IMR-90 (cell line): ENCODE results near the gene RASSF3. TPM values are rescaled to one million over a fixed set of nuclear protein-coding genes. Genes with fewer than 3 reads are reported as not detected.

Experiments
- ATAC-seq: fragments of 200-7000 bp; cut with Tn5 transposase; 2 replicates; pipeline ENCODE4 v1.9.1; 2020; ENCODE audit warnings: low read depth, mild to moderate bottlenecking, moderate library complexity
- BruUV-seq: library from RNA; stranded (reverse); fragments of 400-500 nt; replicated peaks from 2 replicates; lab custom pipeline; 2021; lab: Mats Ljungman, UMichigan
- CTCF ChIA-PET: fragments of 300-600 bp; formaldehyde crosslinking; extraction: SDS; loops from one replicate; lab custom pipeline; 2021; ENCODE audit warnings: antibody characterized with exemption; lab: Yijun Ruan, JAX
- POLR2A ChIA-PET: fragments of 300-600 bp; sonication (Branson Sonifier 250); formaldehyde crosslinking; loops from one replicate; lab custom pipeline; 2022; ENCODE audit warnings: antibody characterized with exemption; ENCODE audit not compliant: unreplicated experiment; lab: Charles Lee
- DNase-seq: peaks from one replicate; pipeline ENCODE4 v3.0.0; 2013
- H2AFZ ChIP-seq: replicated peaks from 2 replicates; pipeline ENCODE3; 2013; ENCODE audit warnings: low read length, mild to moderate bottlenecking; ENCODE audit not compliant: poor library complexity
- H2AK5ac ChIP-seq: 2 replicates; pipeline ENCODE4 v1.6.1; 2013; ENCODE audit warnings: low read depth, low read length, inconsistent platforms
- H2AK9ac ChIP-seq: replicated peaks from 2 replicates; pipeline ENCODE3; 2013; ENCODE audit warnings: mild to moderate bottlenecking, low read depth, low read length, moderate library complexity; ENCODE audit not compliant: poor library complexity
- H2BK120ac ChIP-seq: 2 replicates; pipeline ENCODE4 v1.6.1; 2013; ENCODE audit warnings: low read depth, low read length, inconsistent platforms
- H2BK15ac ChIP-seq: 3 replicates; pipeline ENCODE4 v1.6.1; 2013; ENCODE audit warnings: low read depth, low read length, inconsistent platforms
- H2BK20ac ChIP-seq: 2 replicates; pipeline ENCODE4 v1.6.1; 2013; ENCODE audit warnings: low read depth, mild to moderate bottlenecking, inconsistent platforms, low read length, moderate library complexity
- H2BK5ac ChIP-seq: 2 replicates; pipeline ENCODE4 v1.6.1; 2013; ENCODE audit warnings: mild to moderate bottlenecking, low read depth, low read length, inconsistent platforms; ENCODE audit not compliant: poor library complexity, severe bottlenecking
- H3K14ac ChIP-seq: replicated peaks from 2 replicates; pipeline ENCODE4 v1.6.1; 2013; ENCODE audit warnings: low read depth, low read length, inconsistent platforms
- H3K18ac ChIP-seq: 2 replicates; pipeline ENCODE4 v1.6.1; 2013; ENCODE audit warnings: low read depth, low read length, control low read depth
- H3K23ac ChIP-seq: 2 replicates; pipeline ENCODE4 v1.6.1; 2013; ENCODE audit warnings: low read depth, low read length, inconsistent platforms
- H3K27ac ChIP-seq: 2 replicates; pipeline ENCODE4 v1.5.1; 2013; ENCODE audit warnings: mild to moderate bottlenecking, control low read depth, low read length; ENCODE audit not compliant: insufficient read depth
- H3K27me3 ChIP-seq: 2 replicates; pipeline ENCODE4 v1.6.1; 2013; ENCODE audit warnings: low read length; ENCODE audit not compliant: control insufficient read depth, insufficient read depth
- H3K36me3 ChIP-seq: 2 replicates; pipeline ENCODE4 v1.6.1; 2013; ENCODE audit warnings: low read length, mixed read lengths; ENCODE audit not compliant: control insufficient read depth, insufficient read depth
- H3K4ac ChIP-seq: 2 replicates; pipeline ENCODE4 v1.6.1; 2013; ENCODE audit warnings: low read depth, low read length, inconsistent platforms
- H3K4me1 ChIP-seq: 2 replicates; pipeline ENCODE4 v1.6.1; 2013; ENCODE audit warnings: low read length, mixed read lengths; ENCODE audit not compliant: control insufficient read depth, insufficient read depth
- H3K4me2 ChIP-seq: 2 replicates; pipeline ENCODE4 v1.6.1; 2013; ENCODE audit warnings: low read depth, mild to moderate bottlenecking, control low read depth, low read length, moderate library complexity
- H3K4me3 ChIP-seq: 2 replicates; pipeline ENCODE4 v1.5.1; 2013; ENCODE audit warnings: low read depth, mild to moderate bottlenecking, control low read depth, low read length, moderate library complexity; ENCODE audit not compliant: insufficient read depth
- H3K56ac ChIP-seq: 2 replicates; pipeline ENCODE4 v1.6.1; 2013; ENCODE audit warnings: low read length, inconsistent platforms; ENCODE audit not compliant: insufficient read depth; ENCODE audit errors: extremely low read depth
- H3K79me1 ChIP-seq, 2 experiments: 2 replicates each; pipeline ENCODE4 v1.6.1; 2013; ENCODE audit warnings: low read length in 2 of 2, inconsistent platforms in 1 of 2, low read depth in 1 of 2
- H3K9ac ChIP-seq: 2 replicates; pipeline ENCODE4 v1.6.1; 2013; ENCODE audit warnings: low read depth, low read length, control low read depth
- H3K9me1 ChIP-seq: 2 replicates; pipeline ENCODE4 v1.6.1; 2013; ENCODE audit warnings: low read length, inconsistent platforms; ENCODE audit not compliant: insufficient read depth
- H3K9me3 ChIP-seq: 2 replicates; pipeline ENCODE4 v1.6.1; 2013; ENCODE audit warnings: low read length; ENCODE audit not compliant: control insufficient read depth, insufficient read depth
- H4K20me1 ChIP-seq: 2 replicates; pipeline ENCODE4 v1.6.1; 2013; ENCODE audit warnings: low read length, inconsistent platforms; ENCODE audit not compliant: insufficient read depth
- H4K5ac ChIP-seq: 2 replicates; pipeline ENCODE4 v1.6.1; 2013; ENCODE audit warnings: mild to moderate bottlenecking, low read depth, low read length, control low read depth
- H4K8ac ChIP-seq, 2 experiments: 2 replicates each; pipeline ENCODE4 v1.6.1; 2013; ENCODE audit warnings: low read depth in 2 of 2, low read length in 2 of 2, control low read depth in 1 of 2, inconsistent platforms in 1 of 2
- H4K91ac ChIP-seq: 2 replicates; pipeline ENCODE4 v1.6.1; 2013; ENCODE audit warnings: low read depth, low read length, inconsistent platforms; ENCODE audit not compliant: insufficient read depth
- BHLHE40 ChIP-seq: fragments of 150-350 bp; IDR thresholded peaks from 2 replicates; pipeline ENCODE4 v1.6.1; 2016; ENCODE audit warnings: mild to moderate bottlenecking, low read depth, low read length
- CHD1 ChIP-seq: IDR thresholded peaks from 2 replicates; pipeline ENCODE4 v1.6.1; 2012; ENCODE audit warnings: low read depth, low read length, improper control_type of control experiment
- FOS ChIP-seq: fragments of 150-350 bp; IDR thresholded peaks from 2 replicates; pipeline ENCODE4 v1.6.1; 2016; ENCODE audit warnings: low read depth, low read length
- MAFK ChIP-seq: IDR thresholded peaks from 2 replicates; pipeline ENCODE4 v1.6.1; 2012; ENCODE audit warnings: low read depth, low read length, improper control_type of control experiment
- MXI1 ChIP-seq: IDR thresholded peaks from 2 replicates; pipeline ENCODE4 v1.6.1; 2012; ENCODE audit warnings: low read depth, mild to moderate bottlenecking, low read length, moderate library complexity, borderline replicate concordance
- RAD21 ChIP-seq: IDR thresholded peaks from 2 replicates; pipeline ENCODE4 v1.6.1; 2012; ENCODE audit warnings: low read length, improper control_type of control experiment
- RCOR1 ChIP-seq: IDR thresholded peaks from 2 replicates; pipeline ENCODE4 v1.6.1; 2012; ENCODE audit warnings: mild to moderate bottlenecking, low read length, improper control_type of control experiment; ENCODE audit not compliant: insufficient replicate concordance
- RFX5 ChIP-seq: IDR thresholded peaks from 2 replicates; pipeline ENCODE4 v1.8.0; 2012; ENCODE audit warnings: low read depth, mild to moderate bottlenecking, low read length, moderate library complexity
- WGBS, 2 experiments: methylation state at CpG; one replicate each; pipeline versions ENCODE4 v1.1.5 to v1.1.7; 2013; ENCODE audit warnings: missing lambda C conversion rate in 2 of 2; ENCODE audit not compliant: insufficient read length in 1 of 2; ENCODE audit errors: extremely low coverage in 2 of 2; 5-methylcytosine and 5-hydroxymethylcytosine counted together
- dilution Hi-C: fragments of 300-500 bp; cut with HindIII; formaldehyde crosslinking; loops from one replicate; pipeline ENCODE4 v1.14.3; 2018; ENCODE audit warnings: low sequenced_read_pairs; ENCODE audit not compliant: unreplicated experiment
- in situ Hi-C: fragments of 300-500 bp; cut with MboI; formaldehyde crosslinking; loops from 3 replicates; pipeline ENCODE4 v1.14.3; 2019; ENCODE audit warnings: low sequenced_read_pairs, inconsistent platforms, mixed read lengths
- intact Hi-C: fragments of 100-400 bp; cut with micrococcal nuclease; formaldehyde crosslinking; loops from 2 replicates; pipeline ENCODE4 v1.10.0; 2022
- polyA plus RNA-seq, 3 experiments: library from polyadenylated mRNA; depleted of rRNA; stranded (reverse); fragments of >200 nt; gene quantifications; 2 replicates each; pipeline ENCODE4 v1.2.3, GENCODE V29; 2012; ENCODE audit warnings: low replicate concordance in 1 of 3
- total RNA-seq: library from RNA; depleted of rRNA; stranded (reverse); fragments of >200 nt; gene quantifications from 2 replicates; pipeline ENCODE4 v1.2.3, GENCODE V29; 2012
- TF ChIP-seq, protein P1 (sequence below): fragments of 150-350 bp; IDR thresholded peaks from 2 replicates; pipeline ENCODE4 v1.6.1; 2016; ENCODE audit warnings: low read depth, mild to moderate bottlenecking, low read length, moderate library complexity, borderline replicate concordance
- TF ChIP-seq, protein P2 (sequence below): fragments of 150-350 bp; IDR thresholded peaks from 2 replicates; pipeline ENCODE4 v1.6.1; 2017; ENCODE audit warnings: mild to moderate bottlenecking, antibody characterized with exemption, low read length, low read depth
- TF ChIP-seq, protein P3 (sequence below): conservative IDR thresholded peaks from 2 replicates; pipeline ENCODE4 v1.5.1; 2012; ENCODE audit warnings: mild to moderate bottlenecking, low read depth, low read length, improper control_type of control experiment

The RASSF3 gene
- total and polyA plus RNA-seq, 2 of the 4 experiments (the other 2 are of a cell fraction), result 18.7 to 39.3 TPM

GRCh38 chr12:64590183-64590582 is 20.1 kb upstream of the RASSF3 start:
- Histone ChIP-seq H2BK5ac (no peak overlapping the region), H3K4me2 (no peak overlapping the region), H3K79me1 (no peaks in the 10 kb centered on the region), H3K56ac (no peak overlapping the region), H4K5ac (no peak overlapping the region), H3K9ac (no peak overlapping the region), H4K20me1 (no peaks in the 10 kb centered on the region), H2AK5ac (no peak overlapping the region), H3K23ac (no peak overlapping the region), H3K4me1 (no peaks in the 10 kb centered on the region), H3K9me3 (no peaks in the 10 kb centered on the region), H2AFZ (no peak overlapping the region), H2BK20ac (no peak overlapping the region), H4K91ac (no peak overlapping the region), H3K9me1 (no peaks in the 10 kb centered on the region), H3K14ac (no peak overlapping the region), H3K4ac (no peak overlapping the region), H4K8ac (no peak overlapping the region), H2BK15ac (no peak overlapping the region), H3K4me3 (no peak overlapping the region), H3K36me3 (no peaks in the 10 kb centered on the region), H3K18ac (no peak overlapping the region), H3K27me3 (no peaks in the 10 kb centered on the region), H2BK120ac (no peak overlapping the region), H2AK9ac (no peak overlapping the region), H3K27ac (no peak overlapping the region)
- WGBS, 2 experiments, result no CpG with 5 or more reads among the region's 1 CpG
- in situ Hi-C loops, result no loop called here
- TF ChIP-seq MAFK (no peak), RFX5 (no peak), CHD1 (no peak), RAD21 (no peak), FOS (no peak), RCOR1 (no peak), MXI1 (no peak), BHLHE40 (no peak)
- TF ChIP-seq, protein P1, sequence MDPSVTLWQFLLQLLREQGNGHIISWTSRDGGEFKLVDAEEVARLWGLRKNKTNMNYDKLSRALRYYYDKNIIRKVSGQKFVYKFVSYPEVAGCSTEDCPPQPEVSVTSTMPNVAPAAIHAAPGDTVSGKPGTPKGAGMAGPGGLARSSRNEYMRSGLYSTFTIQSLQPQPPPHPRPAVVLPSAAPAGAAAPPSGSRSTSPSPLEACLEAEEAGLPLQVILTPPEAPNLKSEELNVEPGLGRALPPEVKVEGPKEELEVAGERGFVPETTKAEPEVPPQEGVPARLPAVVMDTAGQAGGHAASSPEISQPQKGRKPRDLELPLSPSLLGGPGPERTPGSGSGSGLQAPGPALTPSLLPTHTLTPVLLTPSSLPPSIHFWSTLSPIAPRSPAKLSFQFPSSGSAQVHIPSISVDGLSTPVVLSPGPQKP, result no peak
- TF ChIP-seq, protein P2, sequence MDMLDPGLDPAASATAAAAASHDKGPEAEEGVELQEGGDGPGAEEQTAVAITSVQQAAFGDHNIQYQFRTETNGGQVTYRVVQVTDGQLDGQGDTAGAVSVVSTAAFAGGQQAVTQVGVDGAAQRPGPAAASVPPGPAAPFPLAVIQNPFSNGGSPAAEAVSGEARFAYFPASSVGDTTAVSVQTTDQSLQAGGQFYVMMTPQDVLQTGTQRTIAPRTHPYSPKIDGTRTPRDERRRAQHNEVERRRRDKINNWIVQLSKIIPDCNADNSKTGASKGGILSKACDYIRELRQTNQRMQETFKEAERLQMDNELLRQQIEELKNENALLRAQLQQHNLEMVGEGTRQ, result no peak
- TF ChIP-seq, protein P3, sequence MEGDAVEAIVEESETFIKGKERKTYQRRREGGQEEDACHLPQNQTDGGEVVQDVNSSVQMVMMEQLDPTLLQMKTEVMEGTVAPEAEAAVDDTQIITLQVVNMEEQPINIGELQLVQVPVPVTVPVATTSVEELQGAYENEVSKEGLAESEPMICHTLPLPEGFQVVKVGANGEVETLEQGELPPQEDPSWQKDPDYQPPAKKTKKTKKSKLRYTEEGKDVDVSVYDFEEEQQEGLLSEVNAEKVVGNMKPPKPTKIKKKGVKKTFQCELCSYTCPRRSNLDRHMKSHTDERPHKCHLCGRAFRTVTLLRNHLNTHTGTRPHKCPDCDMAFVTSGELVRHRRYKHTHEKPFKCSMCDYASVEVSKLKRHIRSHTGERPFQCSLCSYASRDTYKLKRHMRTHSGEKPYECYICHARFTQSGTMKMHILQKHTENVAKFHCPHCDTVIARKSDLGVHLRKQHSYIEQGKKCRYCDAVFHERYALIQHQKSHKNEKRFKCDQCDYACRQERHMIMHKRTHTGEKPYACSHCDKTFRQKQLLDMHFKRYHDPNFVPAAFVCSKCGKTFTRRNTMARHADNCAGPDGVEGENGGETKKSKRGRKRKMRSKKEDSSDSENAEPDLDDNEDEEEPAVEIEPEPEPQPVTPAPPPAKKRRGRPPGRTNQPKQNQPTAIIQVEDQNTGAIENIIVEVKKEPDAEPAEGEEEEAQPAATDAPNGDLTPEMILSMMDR, result no peak
- ChIA-PET POLR2A (no interaction called here), CTCF (interaction anchor here (0.6 to 1.2 kb wide), 3 partner anchors 21 to 120 kb away, joined by 3 to 6 read pairs (median 4); no protein-coding TSS in a partner anchor)
- no TSS peak for BruUV-seq
- DNase-seq (no peak), ATAC-seq (no peak)
- intact Hi-C loops, result no loop called here
- dilution Hi-C loops, result no loop called here
